Vagina (tissue), 2 donors: ENCODE measurements around the gene NAV2.

Experiments
- CTCF ChIP-seq, 3 experiments: fragments of 450-650 bp in 2 of 3; fragments of 200-600 bp in 1 of 3; sonication (generic) in 1 of 3; IDR thresholded peaks; one replicate each; pipeline ENCODE4 v1.5.1; 2017 to 2019; ENCODE audit warnings: antibody characterized with exemption in 3 of 3, mild to moderate bottlenecking in 2 of 3, moderate library complexity in 2 of 3
- POLR2A ChIP-seq, 2 donors: fragments of 450-650 bp; IDR thresholded peaks; one replicate each; pipeline ENCODE4 v1.6.1; 2017; ENCODE audit warnings: antibody characterized with exemption in 2 of 2, mild to moderate bottlenecking in 2 of 2, moderate library complexity in 2 of 2
- POLR2AphosphoS5 ChIP-seq, 2 donors: sonication (generic); formaldehyde crosslinking; IDR thresholded peaks; one replicate each; pipeline ENCODE4 v1.9.0; 2017; ENCODE audit warnings: antibody characterized with exemption in 2 of 2, mild to moderate bottlenecking in 2 of 2, low read depth in 1 of 2; ENCODE audit not compliant: insufficient read depth in 1 of 2

- TF ChIP-seq CTCF (IDR thresholded peaks at IDR 0.05) (no peak), POLR2A (IDR thresholded peaks at IDR 0.05) (no peak), POLR2AphosphoS5 (IDR thresholded peaks at IDR 0.05; ENCODE audit: insufficient read depth in 1 of 2, low read depth in 1 of 2) (no peak)
These were observed 266.8 kb downstream of the NAV2 start for GRCh38 chr11:19979519-19979845.
